ENCODE results near the gene UBASH3B.
A peak's percentile ranks its signal among the peaks of the same experiment; 100 is the strongest.

UBASH3B gene

GRCh38 chr11:122847466-122847865 is 191.9 kb downstream of the UBASH3B start:
- no peak for DNase-seq (ENCODE audit: extremely low spot score)
- CTCF ChIA-PET: interaction anchor here (1.1 kb wide), 1 partner anchor 51 kb away, joined by 4 read pairs; no protein-coding TSS in a partner anchor
- TF ChIP-seq SUZ12 (IDR thresholded peaks at IDR 0.05) (no peak), ELF4 (IDR thresholded peaks at IDR 0.05) (no peak), TARDBP (IDR thresholded peaks at IDR 0.05) (no peak), ZNF384 (IDR thresholded peaks at IDR 0.05) (no peak), L3MBTL2 (conservative IDR thresholded peaks at IDR 0.05) (no peak), SP1 (IDR thresholded peaks at IDR 0.05) (no peak), PKNOX1 (IDR thresholded peaks at IDR 0.05) (no peak), LEF1 (IDR thresholded peaks at IDR 0.05; ENCODE audit: borderline replicate concordance) (no peak), FOXM1 (IDR thresholded peaks at IDR 0.05; ENCODE audit: borderline replicate concordance) (no peak), ARNT (IDR thresholded peaks at IDR 0.05) (no peak), NFRKB (IDR thresholded peaks at IDR 0.05) (no peak), CTBP1 (IDR thresholded peaks at IDR 0.05; ENCODE audit: borderline replicate concordance) (no peak), FOXA1 (IDR thresholded peaks at IDR 0.05) (no peak), FOXK2 (IDR thresholded peaks at IDR 0.05) (no peak), HDGF (IDR thresholded peaks at IDR 0.05; ENCODE audit: borderline replicate concordance) (no peak)
- POLR2A ChIA-PET: no interaction called here

- DNase-seq (ENCODE audit: extremely low spot score): no peak
- CTCF ChIA-PET: interaction anchor here (0.7 kb wide), 1 partner anchor 39 kb away, joined by 3 read pairs; no protein-coding TSS in a partner anchor
- POLR2A ChIA-PET: no interaction called here
- no peak for TF ChIP-seq FOXM1 (IDR thresholded peaks at IDR 0.05; ENCODE audit: borderline replicate concordance)
- TF ChIP-seq ARNT (IDR thresholded peaks at IDR 0.05): no peak
- TF ChIP-seq ZNF384 (IDR thresholded peaks at IDR 0.05): no peak
- TF ChIP-seq SP1 (IDR thresholded peaks at IDR 0.05): no peak
- no peak for TF ChIP-seq CTBP1 (IDR thresholded peaks at IDR 0.05; ENCODE audit: borderline replicate concordance)
- no peak for TF ChIP-seq HDGF (IDR thresholded peaks at IDR 0.05; ENCODE audit: borderline replicate concordance)
- no peak for TF ChIP-seq NFRKB (IDR thresholded peaks at IDR 0.05)
- no peak for TF ChIP-seq BHLHE40 (IDR thresholded peaks at IDR 0.05; ENCODE audit: borderline replicate concordance)
- no peak for TF ChIP-seq ELF4 (IDR thresholded peaks at IDR 0.05)
- no peak for TF ChIP-seq SUZ12 (IDR thresholded peaks at IDR 0.05)
- TF ChIP-seq FOXK2 (IDR thresholded peaks at IDR 0.05): no peak
- no peak for TF ChIP-seq LEF1 (IDR thresholded peaks at IDR 0.05; ENCODE audit: borderline replicate concordance)
These were observed 192.7 kb downstream of the UBASH3B start for GRCh38 chr11:122848186-122848585.

GRCh38 chr11:122850076-122850631 is 194.6 kb downstream of the UBASH3B start:
- DNase-seq (ENCODE audit: extremely low spot score): no peak
- ChIA-PET POLR2A (no interaction called here), CTCF (interaction anchor here (1.0 kb wide), 1 partner anchor 173 kb away, joined by 3 read pairs; no protein-coding TSS in a partner anchor)
- no peak for TF ChIP-seq HDGF (IDR thresholded peaks at IDR 0.05; ENCODE audit: borderline replicate concordance)
- TF ChIP-seq CTBP1 (IDR thresholded peaks at IDR 0.05; ENCODE audit: borderline replicate concordance): no peak
- TF ChIP-seq ELF4 (IDR thresholded peaks at IDR 0.05): no peak
- TF ChIP-seq PKNOX1 (IDR thresholded peaks at IDR 0.05): peak; percentile 52; the same call in 1 of the 2 replicates

GRCh38 chr11:122851366-122851966 is 195.9 kb downstream of the UBASH3B start:
- ChIA-PET POLR2A (no interaction called here), CTCF (interaction anchor here (0.6 to 3.1 kb wide), 6 partner anchors 12 to 651 kb away, joined by 3 to 22 read pairs (median 6); no protein-coding TSS in a partner anchor)
- no peak for DNase-seq (ENCODE audit: extremely low spot score)
- TF ChIP-seq PKNOX1 (IDR thresholded peaks at IDR 0.05) (no peak), ELF4 (IDR thresholded peaks at IDR 0.05) (no peak), FOXA1 (IDR thresholded peaks at IDR 0.05) (no peak), ZNF384 (IDR thresholded peaks at IDR 0.05) (no peak), SUZ12 (IDR thresholded peaks at IDR 0.05) (no peak), L3MBTL2 (conservative IDR thresholded peaks at IDR 0.05) (no peak), ARNT (IDR thresholded peaks at IDR 0.05) (no peak), CTBP1 (IDR thresholded peaks at IDR 0.05; ENCODE audit: borderline replicate concordance) (no peak), NFRKB (IDR thresholded peaks at IDR 0.05) (no peak)

- ChIA-PET POLR2A (no interaction called here), CTCF (interaction anchor here (0.6 to 3.1 kb wide), 9 partner anchors 8 to 635 kb away, joined by 3 to 22 read pairs (median 4); no protein-coding TSS in a partner anchor)
- no peak for DNase-seq (ENCODE audit: extremely low spot score)
- TF ChIP-seq SUZ12 (IDR thresholded peaks at IDR 0.05): no peak
- no peak for TF ChIP-seq CTBP1 (IDR thresholded peaks at IDR 0.05; ENCODE audit: borderline replicate concordance)
- no peak for TF ChIP-seq FOXK2 (IDR thresholded peaks at IDR 0.05)
- TF ChIP-seq ELF4 (IDR thresholded peaks at IDR 0.05): no peak
- TF ChIP-seq FOXA1 (IDR thresholded peaks at IDR 0.05): no peak
- TF ChIP-seq TARDBP (IDR thresholded peaks at IDR 0.05): no peak
- TF ChIP-seq ARNT (IDR thresholded peaks at IDR 0.05): no peak
- TF ChIP-seq HDGF (IDR thresholded peaks at IDR 0.05; ENCODE audit: borderline replicate concordance): no peak
- TF ChIP-seq BHLHE40 (IDR thresholded peaks at IDR 0.05; ENCODE audit: borderline replicate concordance): no peak
These were observed 196.7 kb downstream of the UBASH3B start for GRCh38 chr11:122852074-122852795.

GRCh38 chr11:122852796-122853160 is 197.3 kb downstream of the UBASH3B start:
- ChIA-PET POLR2A (no interaction called here), CTCF (interaction anchor here (0.6 to 3.1 kb wide), 8 partner anchors 9 to 634 kb away, joined by 3 to 22 read pairs (median 4); no protein-coding TSS in a partner anchor)
- TF ChIP-seq BHLHE40 (IDR thresholded peaks at IDR 0.05; ENCODE audit: borderline replicate concordance) (no peak), L3MBTL2 (conservative IDR thresholded peaks at IDR 0.05) (no peak), FOXA1 (IDR thresholded peaks at IDR 0.05) (no peak)
- DNase-seq (ENCODE audit: extremely low spot score): no peak

All from HEK293T (cell line).